AG04450 (cell line): Measurements from ENCODE around the gene ARHGEF39. TPM values are rescaled to one million over a fixed set of nuclear protein-coding genes. Genes with fewer than 3 reads are reported as not detected.

Experiments used
- CTCF ChIA-PET: fragments of 300-600, 350-600 bp; formaldehyde crosslinking; extraction: SDS; loops from one replicate; lab custom pipeline; 2022; ENCODE audit warnings: antibody characterized with exemption, inconsistent platforms; lab: Charles Lee
- POLR2A ChIA-PET: fragments of 350-600 bp; formaldehyde crosslinking; extraction: SDS; loops from one replicate; lab custom pipeline; 2021; ENCODE audit warnings: antibody characterized with exemption, inconsistent platforms; lab: Yijun Ruan, JAX
- DNase-seq: peaks from one replicate; pipeline ENCODE4 v3.0.0-alpha.2; 2011; ENCODE audit warnings: low read depth, low spot score
- H3K27ac ChIP-seq: one replicate; pipeline ENCODE4 v1.5.1; 2012; ENCODE audit warnings: low read depth, low read length, control low read depth
- H3K27me3 ChIP-seq: one replicate; pipeline ENCODE4 v1.6.0; 2012; ENCODE audit warnings: low read length; ENCODE audit not compliant: control insufficient read depth, insufficient read depth
- H3K4me3 ChIP-seq: 2 replicates; pipeline ENCODE4 v1.5.1; 2011; ENCODE audit warnings: mild to moderate bottlenecking, low read depth, low read length, control low read depth
- H3K9me3 ChIP-seq: 2 replicates; pipeline ENCODE4 v1.5.1; 2012; ENCODE audit warnings: low read length; ENCODE audit not compliant: control insufficient read depth, insufficient read depth
- polyA plus RNA-seq: library from polyadenylated mRNA; depleted of rRNA; stranded (reverse); fragments of >200 nt; gene quantifications from 2 replicates; pipeline ENCODE4 v1.2.3, GENCODE V29; 2011
- TF ChIP-seq, protein P1 (sequence below): IDR thresholded peaks from 2 replicates; pipeline ENCODE4 v1.5.1; 2011; ENCODE audit warnings: low read depth, low read length, control low read depth, inconsistent platforms

Gene ARHGEF39
- polyA plus RNA-seq, 1 experiment: 1.2 TPM

DNA sequence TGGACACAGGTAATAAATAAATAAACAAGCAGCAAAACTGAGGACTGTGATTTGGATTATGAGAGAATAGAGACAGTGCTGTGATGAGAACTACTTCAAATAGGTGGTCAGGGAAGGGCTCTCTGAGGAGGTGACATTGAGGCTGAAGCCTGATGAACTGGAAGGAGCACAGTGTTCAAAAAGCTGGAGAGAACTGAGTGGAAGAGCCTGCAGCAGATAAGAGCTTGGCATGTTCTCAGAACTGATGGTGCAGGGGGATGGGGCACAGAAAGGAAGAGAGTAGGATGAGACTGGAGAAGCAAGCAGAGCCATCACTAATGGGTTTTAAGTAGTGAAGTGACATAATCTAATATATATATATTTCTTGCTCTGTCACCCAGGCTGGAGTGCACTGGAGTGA is 35.9 kb upstream of the ARHGEF39 start:
- ChIA-PET POLR2A (interaction anchor here (0.6 to 1.1 kb wide), 3 partner anchors 13 to 604 kb away, joined by 3 read pairs; partner anchors contain the start of genes CREB3 and TLN1), CTCF (interaction anchor here (1.0 to 1.2 kb wide), 2 partner anchors 36 to 97 kb away, joined by 3 read pairs; partner anchors contain the start of gene ARHGEF39)
- Histone ChIP-seq H3K27ac (no peak overlapping the region), H3K27me3 (no peaks in the 10 kb centered on the region), H3K4me3 (no peak overlapping the region), H3K9me3 (no peaks in the 10 kb centered on the region)
- TF ChIP-seq, protein P1, sequence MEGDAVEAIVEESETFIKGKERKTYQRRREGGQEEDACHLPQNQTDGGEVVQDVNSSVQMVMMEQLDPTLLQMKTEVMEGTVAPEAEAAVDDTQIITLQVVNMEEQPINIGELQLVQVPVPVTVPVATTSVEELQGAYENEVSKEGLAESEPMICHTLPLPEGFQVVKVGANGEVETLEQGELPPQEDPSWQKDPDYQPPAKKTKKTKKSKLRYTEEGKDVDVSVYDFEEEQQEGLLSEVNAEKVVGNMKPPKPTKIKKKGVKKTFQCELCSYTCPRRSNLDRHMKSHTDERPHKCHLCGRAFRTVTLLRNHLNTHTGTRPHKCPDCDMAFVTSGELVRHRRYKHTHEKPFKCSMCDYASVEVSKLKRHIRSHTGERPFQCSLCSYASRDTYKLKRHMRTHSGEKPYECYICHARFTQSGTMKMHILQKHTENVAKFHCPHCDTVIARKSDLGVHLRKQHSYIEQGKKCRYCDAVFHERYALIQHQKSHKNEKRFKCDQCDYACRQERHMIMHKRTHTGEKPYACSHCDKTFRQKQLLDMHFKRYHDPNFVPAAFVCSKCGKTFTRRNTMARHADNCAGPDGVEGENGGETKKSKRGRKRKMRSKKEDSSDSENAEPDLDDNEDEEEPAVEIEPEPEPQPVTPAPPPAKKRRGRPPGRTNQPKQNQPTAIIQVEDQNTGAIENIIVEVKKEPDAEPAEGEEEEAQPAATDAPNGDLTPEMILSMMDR: no peak
- no peak for DNase-seq

DNA sequence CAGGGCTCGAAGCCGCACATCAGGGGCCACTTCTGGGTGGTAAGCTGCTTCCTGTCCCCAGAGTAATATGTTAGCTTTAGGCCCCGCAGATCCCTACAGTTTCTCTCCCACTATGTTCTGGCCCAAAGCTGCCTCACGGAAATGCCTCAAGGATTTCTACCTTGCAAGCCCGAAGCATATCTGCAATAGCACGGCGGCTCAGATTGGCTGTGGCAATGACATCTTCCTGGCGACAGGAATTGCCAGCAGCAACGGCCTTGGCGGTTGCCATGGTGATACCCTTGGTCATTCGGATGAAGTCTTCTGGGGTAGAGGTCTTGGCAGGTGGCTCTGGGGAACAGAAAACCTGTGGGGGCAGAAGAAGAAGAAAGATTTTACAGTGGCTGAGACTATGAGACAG is 35.0 kb upstream of the ARHGEF39 start:
- TF ChIP-seq, protein P1: no peak
- CTCF ChIA-PET: interaction anchor here (1.2 kb wide), 1 partner anchor 35 kb away, joined by 3 read pairs; the partner anchor contains the start of gene ARHGEF39
- Histone ChIP-seq H3K4me3 (no peak overlapping the region), H3K27ac (no peak overlapping the region), H3K9me3 (no peaks in the 10 kb centered on the region), H3K27me3 (no peaks in the 10 kb centered on the region)
- POLR2A ChIA-PET: no interaction called here
- no peak for DNase-seq

DNA sequence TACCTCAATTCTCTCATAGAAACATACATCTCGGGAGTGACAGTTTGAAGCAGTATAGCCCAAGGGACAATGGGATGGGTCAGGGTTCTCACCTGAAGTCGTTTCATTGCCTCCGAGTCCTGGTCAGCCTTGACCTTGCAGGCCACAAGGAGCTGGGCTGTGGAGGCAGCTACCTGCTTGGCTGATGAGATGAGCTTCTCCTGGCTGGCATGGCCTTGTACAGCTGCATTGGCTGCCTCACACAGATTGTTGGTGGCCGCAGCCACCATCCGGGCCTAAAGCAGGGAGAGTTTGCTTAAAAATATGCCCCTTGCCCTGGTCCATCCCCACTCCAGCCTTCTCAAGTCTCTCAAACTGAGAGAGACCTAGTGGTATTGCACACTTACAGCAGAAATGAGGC is 33.2 kb upstream of the ARHGEF39 start:
- no peak for DNase-seq
- POLR2A ChIA-PET: interaction anchor here (1.6 kb wide), 1 partner anchor 34 kb away, joined by 5 read pairs; the partner anchor contains the start of genes CREB3 and TLN1

DNA sequence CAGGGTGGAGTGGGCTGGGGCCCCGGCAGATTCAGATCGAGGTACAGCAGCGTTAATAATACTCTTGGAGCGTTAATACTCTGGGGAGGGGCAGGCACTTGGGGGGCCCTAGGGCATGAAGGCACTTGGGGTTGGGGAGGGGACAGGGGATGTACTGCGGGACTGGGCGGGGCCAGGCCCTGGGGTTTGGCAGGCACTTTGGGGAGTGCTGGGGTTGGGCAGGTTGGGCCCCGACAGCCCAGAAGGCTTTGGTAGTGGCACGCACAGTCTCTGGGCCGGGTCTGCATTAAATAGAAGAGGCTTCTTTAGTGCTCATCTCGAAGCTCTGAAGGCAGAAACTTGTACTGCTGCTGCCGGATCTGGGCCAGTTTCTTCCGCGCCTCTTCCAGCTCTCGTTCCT is 32.5 kb upstream of the ARHGEF39 start:
- TF ChIP-seq, protein P1: no peak
- H3K9me3 ChIP-seq: no peaks in the 10 kb centered on the region
- no peak overlapping the region for H3K4me3 ChIP-seq
- no peak overlapping the region for H3K27ac ChIP-seq
- CTCF ChIA-PET: interaction anchor here (1.1 to 4.4 kb wide), 12 partner anchors 10 to 49 kb away, joined by 4 to 48 read pairs (median 16); partner anchors contain the start of genes ARHGEF39, CCDC107, RMRP and TLN1
- DNase-seq: no peak
- POLR2A ChIA-PET: interaction anchor here (1.3 to 3.8 kb wide), 6 partner anchors 31 to 50 kb away, joined by 3 to 34 read pairs (median 6); partner anchors contain the start of genes CCDC107, CREB3, RMRP and TLN1
- H3K27me3 ChIP-seq: no peaks in the 10 kb centered on the region

More for the DNA sequence above, 33.2 kb upstream of the ARHGEF39 start:
- Histone ChIP-seq H3K4me3 (no peak overlapping the region), H3K27me3 (no peaks in the 10 kb centered on the region), H3K9me3 (no peaks in the 10 kb centered on the region), H3K27ac (no peak overlapping the region)
- TF ChIP-seq, protein P1: no peak
- CTCF ChIA-PET: interaction anchor here (1.2 to 4.4 kb wide), 5 partner anchors 10 to 37 kb away, joined by 4 to 48 read pairs (median 24); no protein-coding TSS in a partner anchor
